Thymus (tissue), 2 donors: ENCODE data around the gene TAF9B. TPM values are rescaled to one million over a fixed set of nuclear protein-coding genes. Genes with fewer than 3 reads are reported as not detected.

Source experiments
- polyA plus RNA-seq: library from polyadenylated mRNA; stranded (reverse); fragments of 200-250 nt; gene quantifications from one replicate; pipeline ENCODE4 v1.2.3, GENCODE V29; 2013
- total RNA-seq: library from RNA; stranded (reverse); fragments of 120-200 nt; gene quantifications from one replicate; pipeline ENCODE4 v1.2.4, GENCODE V29; 2013
- donor health status: healthy.

TAF9B gene
- total and polyA plus RNA-seq, 2 donors = 19.0 to 20.1 TPM

Other genes starting within 250 kb of the TAF9B start
- gene MAGT1, start 244.2 kb downstream of the TAF9B start, total RNA-seq = 33.1 TPM
- 25.7 TPM for gene MAGT1, start 244.2 kb downstream of the TAF9B start, polyA plus RNA-seq
- 637 TPM for gene COX7B, start 240.2 kb downstream of the TAF9B start, total RNA-seq
- 509 TPM for gene COX7B, start 240.2 kb downstream of the TAF9B start, polyA plus RNA-seq
- 9.1 TPM for gene ATP7A, start 229.0 kb downstream of the TAF9B start, total RNA-seq
- 3.7 TPM for gene ATP7A, start 229.0 kb downstream of the TAF9B start, polyA plus RNA-seq
- 0.14 TPM for gene PGAM4, start 170.0 kb downstream of the TAF9B start, total RNA-seq
- not detected for gene PGAM4, start 170.0 kb downstream of the TAF9B start, polyA plus RNA-seq
- 433 TPM for gene PGK1, start 35.4 kb downstream of the TAF9B start, total RNA-seq
- 188 TPM for gene PGK1, start 35.4 kb downstream of the TAF9B start, polyA plus RNA-seq
- gene CYSLTR1, start 188.0 kb upstream of the TAF9B start, total RNA-seq = 5.7 TPM
- gene CYSLTR1, start 188.0 kb upstream of the TAF9B start, polyA plus RNA-seq = 4.7 TPM